Mucosa of descending colon (tissue), 3 donors: ENCODE data around the gene IGSF1. TPM values are rescaled to one million over a fixed set of nuclear protein-coding genes. Genes with fewer than 3 reads are reported as not detected.

Source experiments
- ATAC-seq: fragments of 200-7000 bp; cut with Tn5 transposase; one replicate; pipeline ENCODE4 v1.9.1; 2020; ENCODE audit warnings: mild to moderate bottlenecking, moderate library complexity
- DNase-seq, 3 donors: peaks; one replicate each; pipeline ENCODE4 v3.0.0-alpha.2; 2020
- H3K36me3 ChIP-seq: fragments of 200-600 bp; one replicate; pipeline ENCODE4 v1.8.0; 2021; ENCODE audit warnings: low read depth, mild to moderate bottlenecking
- H3K4me1 ChIP-seq: fragments of 200-600 bp; one replicate; pipeline ENCODE4 v1.8.0; 2021; ENCODE audit warnings: low read depth, mild to moderate bottlenecking
- H3K4me3 ChIP-seq: fragments of 200-600 bp; one replicate; pipeline ENCODE4 v1.8.0; 2021; ENCODE audit warnings: mild to moderate bottlenecking
- H3K9me3 ChIP-seq: fragments of 200-600 bp; one replicate; pipeline ENCODE4 v1.8.0; 2021; ENCODE audit warnings: mild to moderate bottlenecking
- CTCF ChIP-seq: fragments of 200-600 bp; IDR thresholded peaks from one replicate; pipeline ENCODE4 v1.8.0; 2022; ENCODE audit warnings: antibody characterized with exemption, mild to moderate bottlenecking
- intact Hi-C, 2 donors: fragments of 100-400 bp; cut with DNase I in 1 of 2; cut with micrococcal nuclease in 1 of 2; formaldehyde crosslinking; loops; one replicate each; pipeline versions ENCODE4 v1.11.0 to v1.11.1; 2022; cut with DNase I, micrococcal nuclease
- total RNA-seq, 3 donors: library from RNA; stranded (reverse); fragmentation: NEBNext Ultra II Directional in 2 of 3; extraction: Animal tissue kit (Norgen Biotek cat#: 25700) in 2 of 3; gene quantifications; one replicate each; pipeline versions ENCODE4 v1.2.1 to v1.2.4, GENCODE V29; 2021 to 2023
- donor health status: DM: no; HTN: no; CAD: no; lungs with moderate emphysema.
- donor health status: DM: no; HTN: no; CAD: no.
- donor health status: DM: no; HTN: yes; CAD: no.

Gene IGSF1
- total RNA-seq, 3 donors from 2014 or later, result 0.12 to 0.66 TPM; not detected in 1

- ATAC-seq (no peak), DNase-seq (no peak)
- no peak overlapping the region for H3K4me3 ChIP-seq
- H3K9me3 ChIP-seq, result no peaks in the 10 kb centered on the region
- H3K36me3 ChIP-seq, result no peaks in the 10 kb centered on the region
- no peak for TF ChIP-seq CTCF
- H3K4me1 ChIP-seq, result no peaks in the 10 kb centered on the region
- intact Hi-C loops, result no loop called here
Observed at GRCh38 chrX:131270080-131270479, 19.0 kb downstream of the IGSF1 start.

GRCh38 chrX:131264665-131265064 is 24.4 kb downstream of the IGSF1 start:
- Histone ChIP-seq H3K4me1 (no peaks in the 10 kb centered on the region), H3K4me3 (no peak overlapping the region), H3K9me3 (no peaks in the 10 kb centered on the region), H3K36me3 (no peaks in the 10 kb centered on the region)
- TF ChIP-seq CTCF, result no peak
- intact Hi-C loops, result no loop called here
- ATAC-seq, result no peak
- DNase-seq, result no peak

DNA sequence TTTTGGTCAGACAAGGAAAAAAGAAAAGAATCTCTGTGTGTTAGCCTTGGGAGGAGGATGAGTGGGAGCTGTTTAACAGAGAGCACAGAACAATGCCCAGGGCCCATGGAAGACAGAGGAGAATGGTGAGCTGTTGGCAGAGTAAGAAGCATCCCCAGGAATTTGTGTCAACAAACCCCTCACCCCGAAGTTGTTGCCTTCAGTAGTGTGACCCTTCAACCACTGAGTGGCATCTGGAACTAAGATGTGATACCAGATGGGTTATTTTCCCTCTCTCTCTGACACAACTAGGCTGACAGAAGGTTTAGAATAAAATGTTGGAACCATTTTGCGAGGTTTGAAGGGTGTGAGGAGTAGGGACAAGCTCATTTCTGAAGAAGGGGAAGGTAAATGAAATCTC is 25.1 kb downstream of the IGSF1 start:
- no peaks in the 10 kb centered on the region for H3K9me3 ChIP-seq
- no peak for DNase-seq
- intact Hi-C loops, result no loop called here
- TF ChIP-seq CTCF, result no peak
- H3K4me3 ChIP-seq, result no peak overlapping the region
- H3K36me3 ChIP-seq, result no peaks in the 10 kb centered on the region
- ATAC-seq, result no peak
- no peaks in the 10 kb centered on the region for H3K4me1 ChIP-seq

- no peak for TF ChIP-seq CTCF
- ATAC-seq (peak; percentile 53), DNase-seq (peak in 2 of 3 donors; percentile 1 to 19)
- intact Hi-C loops, result no loop called here
- Histone ChIP-seq H3K9me3 (no peaks in the 10 kb centered on the region), H3K36me3 (no peaks in the 10 kb centered on the region), H3K4me3 (no peak overlapping the region), H3K4me1 (no peaks in the 10 kb centered on the region)
Observed at GRCh38 chrX:131262738-131263679, 26.1 kb downstream of the IGSF1 start.

GRCh38 chrX:131262200-131262599 is 26.9 kb downstream of the IGSF1 start:
- no peaks in the 10 kb centered on the region for H3K4me1 ChIP-seq
- DNase-seq, result no peak
- no peak overlapping the region for H3K4me3 ChIP-seq
- ATAC-seq, result no peak
- no peak for TF ChIP-seq CTCF
- H3K9me3 ChIP-seq, result no peaks in the 10 kb centered on the region
- no peaks in the 10 kb centered on the region for H3K36me3 ChIP-seq
- intact Hi-C loops, result no loop called here
